WTC11 (cell line): Measurements from ENCODE around the gene ACSL1.

Experiments used
- ARID4B ChIP-seq: sonication (generic); formaldehyde crosslinking; IDR thresholded peaks from 2 replicates; pipeline ENCODE4 v1.8.0; 2023; ENCODE audit warnings: missing genetic modification reagents, mild to moderate bottlenecking, borderline replicate concordance
- CTCF ChIP-seq: fragments of 200-600 bp; IDR thresholded peaks from 2 replicates; pipeline ENCODE4 v1.8.0; 2022; ENCODE audit warnings: antibody characterized with exemption
- EMX1 ChIP-seq: fragments of 250-450 bp; sonication (Bioruptor Pico); IDR thresholded peaks from 2 replicates; pipeline ENCODE4 v1.8.0; 2021; ENCODE audit warnings: mild to moderate bottlenecking
- FOXK1 ChIP-seq: sonication (generic); formaldehyde crosslinking; IDR thresholded peaks from 2 replicates; pipeline ENCODE4 v1.8.0; 2022; ENCODE audit warnings: mild to moderate bottlenecking, moderate library complexity, missing genetic modification reagents
- NFYB ChIP-seq: sonication (generic); formaldehyde crosslinking; conservative IDR thresholded peaks from 2 replicates; pipeline ENCODE4 v1.8.0; 2022; ENCODE audit warnings: low read depth, missing genetic modification reagents
- NR1H2 ChIP-seq: sonication (generic); formaldehyde crosslinking; IDR thresholded peaks from 2 replicates; pipeline ENCODE4 v1.9.0; 2021; ENCODE audit warnings: mild to moderate bottlenecking, moderate library complexity, missing genetic modification reagents
- NR3C1 ChIP-seq: sonication (generic); formaldehyde crosslinking; conservative IDR thresholded peaks from 2 replicates; pipeline ENCODE4 v1.8.1; 2023; ENCODE audit warnings: low read depth, mild to moderate bottlenecking, missing genetic modification reagents
- PREB ChIP-seq: sonication (generic); formaldehyde crosslinking; IDR thresholded peaks from 2 replicates; pipeline ENCODE4 v1.8.1; 2022; ENCODE audit warnings: mild to moderate bottlenecking, missing genetic modification reagents, moderate library complexity, borderline replicate concordance
- SOX15 ChIP-seq: fragments of 250-450 bp; sonication (Bioruptor Pico); IDR thresholded peaks from 2 replicates; pipeline ENCODE4 v1.9.0; 2021; ENCODE audit warnings: mild to moderate bottlenecking
- SP1 ChIP-seq: sonication (generic); formaldehyde crosslinking; conservative IDR thresholded peaks from 2 replicates; pipeline ENCODE4 v1.8.1; 2022; ENCODE audit warnings: missing genetic modification reagents
- ZNF121 ChIP-seq: sonication (generic); formaldehyde crosslinking; IDR thresholded peaks from 2 replicates; pipeline ENCODE4 v1.8.0; 2023; ENCODE audit warnings: missing genetic modification reagents
- TF ChIP-seq, protein P1 (sequence below): sonication (generic); formaldehyde crosslinking; IDR thresholded peaks from 2 replicates; pipeline ENCODE4 v1.8.0; 2022; ENCODE audit warnings: mild to moderate bottlenecking, missing genetic modification reagents
- TF ChIP-seq, protein P2 (sequence below): fragments of 250-450 bp; sonication (Bioruptor Pico); IDR thresholded peaks from 2 replicates; pipeline ENCODE4 v1.9.0; 2021; ENCODE audit warnings: mild to moderate bottlenecking
- TF ChIP-seq, protein P3 (sequence below): fragments of 250-450 bp; sonication (Bioruptor Pico); IDR thresholded peaks from 2 replicates; pipeline ENCODE4 v2.1.2; 2022; ENCODE audit warnings: mild to moderate bottlenecking, moderate library complexity

- TF ChIP-seq CTCF (no peak), NFYB (CRISPR knock-in tag) (no peak), SP1 (CRISPR knock-in tag) (no peak), ZNF121 (CRISPR knock-in tag) (no peak), SOX15 (CRISPR knock-in tag) (no peak), ARID4B (CRISPR knock-in tag) (no peak), NR3C1 (CRISPR knock-in tag) (no peak), PREB (no peak), NR1H2 (no peak), FOXK1 (CRISPR knock-in tag) (no peak), EMX1 (no peak)
- TF ChIP-seq, protein P1, sequence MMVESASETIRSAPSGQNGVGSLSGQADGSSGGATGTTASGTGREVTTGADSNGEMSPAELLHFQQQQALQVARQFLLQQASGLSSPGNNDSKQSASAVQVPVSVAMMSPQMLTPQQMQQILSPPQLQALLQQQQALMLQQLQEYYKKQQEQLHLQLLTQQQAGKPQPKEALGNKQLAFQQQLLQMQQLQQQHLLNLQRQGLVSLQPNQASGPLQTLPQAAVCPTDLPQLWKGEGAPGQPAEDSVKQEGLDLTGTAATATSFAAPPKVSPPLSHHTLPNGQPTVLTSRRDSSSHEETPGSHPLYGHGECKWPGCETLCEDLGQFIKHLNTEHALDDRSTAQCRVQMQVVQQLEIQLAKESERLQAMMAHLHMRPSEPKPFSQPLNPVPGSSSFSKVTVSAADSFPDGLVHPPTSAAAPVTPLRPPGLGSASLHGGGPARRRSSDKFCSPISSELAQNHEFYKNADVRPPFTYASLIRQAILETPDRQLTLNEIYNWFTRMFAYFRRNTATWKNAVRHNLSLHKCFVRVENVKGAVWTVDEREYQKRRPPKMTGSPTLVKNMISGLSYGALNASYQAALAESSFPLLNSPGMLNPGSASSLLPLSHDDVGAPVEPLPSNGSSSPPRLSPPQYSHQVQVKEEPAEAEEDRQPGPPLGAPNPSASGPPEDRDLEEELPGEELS, result no peak
- TF ChIP-seq, protein P2, sequence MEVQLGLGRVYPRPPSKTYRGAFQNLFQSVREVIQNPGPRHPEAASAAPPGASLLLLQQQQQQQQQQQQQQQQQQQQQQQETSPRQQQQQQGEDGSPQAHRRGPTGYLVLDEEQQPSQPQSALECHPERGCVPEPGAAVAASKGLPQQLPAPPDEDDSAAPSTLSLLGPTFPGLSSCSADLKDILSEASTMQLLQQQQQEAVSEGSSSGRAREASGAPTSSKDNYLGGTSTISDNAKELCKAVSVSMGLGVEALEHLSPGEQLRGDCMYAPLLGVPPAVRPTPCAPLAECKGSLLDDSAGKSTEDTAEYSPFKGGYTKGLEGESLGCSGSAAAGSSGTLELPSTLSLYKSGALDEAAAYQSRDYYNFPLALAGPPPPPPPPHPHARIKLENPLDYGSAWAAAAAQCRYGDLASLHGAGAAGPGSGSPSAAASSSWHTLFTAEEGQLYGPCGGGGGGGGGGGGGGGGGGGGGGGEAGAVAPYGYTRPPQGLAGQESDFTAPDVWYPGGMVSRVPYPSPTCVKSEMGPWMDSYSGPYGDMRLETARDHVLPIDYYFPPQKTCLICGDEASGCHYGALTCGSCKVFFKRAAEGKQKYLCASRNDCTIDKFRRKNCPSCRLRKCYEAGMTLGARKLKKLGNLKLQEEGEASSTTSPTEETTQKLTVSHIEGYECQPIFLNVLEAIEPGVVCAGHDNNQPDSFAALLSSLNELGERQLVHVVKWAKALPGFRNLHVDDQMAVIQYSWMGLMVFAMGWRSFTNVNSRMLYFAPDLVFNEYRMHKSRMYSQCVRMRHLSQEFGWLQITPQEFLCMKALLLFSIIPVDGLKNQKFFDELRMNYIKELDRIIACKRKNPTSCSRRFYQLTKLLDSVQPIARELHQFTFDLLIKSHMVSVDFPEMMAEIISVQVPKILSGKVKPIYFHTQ, result no peak
- TF ChIP-seq, protein P3, sequence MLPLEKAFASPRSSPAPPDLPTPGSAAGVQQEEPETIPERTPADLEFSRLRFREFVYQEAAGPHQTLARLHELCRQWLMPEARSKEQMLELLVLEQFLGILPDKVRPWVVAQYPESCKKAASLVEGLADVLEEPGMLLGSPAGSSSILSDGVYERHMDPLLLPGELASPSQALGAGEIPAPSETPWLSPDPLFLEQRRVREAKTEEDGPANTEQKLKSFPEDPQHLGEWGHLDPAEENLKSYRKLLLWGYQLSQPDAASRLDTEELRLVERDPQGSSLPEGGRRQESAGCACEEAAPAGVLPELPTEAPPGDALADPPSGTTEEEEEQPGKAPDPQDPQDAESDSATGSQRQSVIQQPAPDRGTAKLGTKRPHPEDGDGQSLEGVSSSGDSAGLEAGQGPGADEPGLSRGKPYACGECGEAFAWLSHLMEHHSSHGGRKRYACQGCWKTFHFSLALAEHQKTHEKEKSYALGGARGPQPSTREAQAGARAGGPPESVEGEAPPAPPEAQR (CRISPR knock-in tag), result no peak
These were observed 103.0 kb downstream of the ACSL1 start for GRCh38 chr4:184722798-184723197.
